Activated CD4-positive, CD25-positive, alpha-beta regulatory T cell treated with anti-CD3 and anti-CD28 coated beads, Interleukin-2, amount 50 U/mL, for 24 hours (primary cell): ENCODE measurements around the gene AKR1B1.
A peak's percentile ranks its signal among the peaks of the same experiment; 100 is the strongest.

Source experiments
- ATAC-seq, 2 donors: fragments of 150-1000 bp; cut with Tn5 transposase; one replicate each; pipeline ENCODE4 v1.10.0; 2021; ENCODE audit warnings: mild to moderate bottlenecking in 1 of 2, moderate library complexity in 1 of 2

The AKR1B1 gene

GRCh38 chr7:134468475-134468874 lies 9.6 kb upstream of the AKR1B1 start:
- ATAC-seq, result no peak

- no peak for ATAC-seq
Observed at GRCh38 chr7:134468054-134468453, 9.2 kb upstream of the AKR1B1 start.

GRCh38 chr7:134465491-134465890 lies 6.6 kb upstream of the AKR1B1 start:
- no peak for ATAC-seq

GRCh38 chr7:134464496-134464895 lies 5.6 kb upstream of the AKR1B1 start:
- ATAC-seq, result no peak

- ATAC-seq, result no peak
Observed at GRCh38 chr7:134463751-134464150, 4.9 kb upstream of the AKR1B1 start.

GRCh38 chr7:134462337-134462925 lies 3.5 kb upstream of the AKR1B1 start:
- no peak for ATAC-seq

- ATAC-seq, result no peak
Observed at GRCh38 chr7:134461916-134462315, 3.0 kb upstream of the AKR1B1 start.

GRCh38 chr7:134459981-134460380 lies 1.1 kb upstream of the AKR1B1 start:
- no peak for ATAC-seq

- peak; percentile 42 to 44 for ATAC-seq
Observed at GRCh38 chr7:134458341-134458805, 527 bp downstream of the AKR1B1 start.

GRCh38 chr7:134457210-134457609 lies 1.7 kb downstream of the AKR1B1 start:
- ATAC-seq, result no peak

GRCh38 chr7:134454277-134454676 lies 4.6 kb downstream of the AKR1B1 start:
- no peak for ATAC-seq

GRCh38 chr7:134453518-134453917 lies 5.4 kb downstream of the AKR1B1 start:
- no peak for ATAC-seq

- ATAC-seq, result no peak
Observed at GRCh38 chr7:134452991-134453473, 5.9 kb downstream of the AKR1B1 start.

- ATAC-seq, result no peak
Observed at GRCh38 chr7:134452419-134452838, 6.5 kb downstream of the AKR1B1 start.

- ATAC-seq, result no peak
Observed at GRCh38 chr7:134451656-134452055, 7.2 kb downstream of the AKR1B1 start.

GRCh38 chr7:134450294-134451000 lies 8.5 kb downstream of the AKR1B1 start:
- ATAC-seq, result no peak

GRCh38 chr7:134449680-134450079 lies 9.2 kb downstream of the AKR1B1 start:
- ATAC-seq, result no peak

GRCh38 chr7:134448356-134449229 lies 10.3 kb downstream of the AKR1B1 start:
- no peak for ATAC-seq

GRCh38 chr7:134447383-134447782 lies 11.5 kb downstream of the AKR1B1 start:
- no peak for ATAC-seq

- no peak for ATAC-seq
Observed at GRCh38 chr7:134446923-134447322, 12.0 kb downstream of the AKR1B1 start.

- no peak for ATAC-seq
Observed at GRCh38 chr7:134446446-134446845, 12.5 kb downstream of the AKR1B1 start.

GRCh38 chr7:134444961-134445315 lies 14.0 kb downstream of the AKR1B1 start:
- ATAC-seq, result no peak

GRCh38 chr7:134444198-134444960 lies 14.5 kb downstream of the AKR1B1 start:
- no peak for ATAC-seq
